H9 (cell line): ENCODE measurements around the gene IL1RL2. TPM values are rescaled to one million over a fixed set of nuclear protein-coding genes. Genes with fewer than 3 reads are reported as not detected.

Experiments
- DNase-seq: peaks from one replicate; pipeline ENCODE4 v3.0.0-alpha.2; 2017
- H2AFZ ChIP-seq: one replicate; pipeline ENCODE4 v1.6.1; 2013; ENCODE audit warnings: mild to moderate bottlenecking, low read length, control low read depth, moderate library complexity
- H2AK5ac ChIP-seq: 2 replicates; pipeline ENCODE4 v1.6.1; 2013; ENCODE audit warnings: low read length, control low read depth, mixed read lengths; ENCODE audit not compliant: insufficient read length
- H2BK120ac ChIP-seq: one replicate; pipeline ENCODE4 v1.6.1; 2013; ENCODE audit warnings: low read depth, mild to moderate bottlenecking, low read length, control low read depth, inconsistent platforms; ENCODE audit not compliant: poor library complexity, severe bottlenecking
- H2BK12ac ChIP-seq: 2 replicates; pipeline ENCODE4 v1.6.1; 2013; ENCODE audit warnings: low read length, control low read depth, mixed read lengths, low read depth; ENCODE audit not compliant: insufficient read length
- H2BK15ac ChIP-seq: 2 replicates; pipeline ENCODE4 v1.6.1; 2013; ENCODE audit warnings: low read depth, low read length, control low read depth
- H2BK20ac ChIP-seq: one replicate; pipeline ENCODE4 v1.6.1; 2013; ENCODE audit warnings: low read depth, mild to moderate bottlenecking, low read length, control low read depth, inconsistent platforms; ENCODE audit not compliant: poor library complexity, severe bottlenecking
- H2BK5ac ChIP-seq: 2 replicates; pipeline ENCODE4 v1.6.1; 2013; ENCODE audit warnings: low read length, control low read depth, mixed read lengths; ENCODE audit not compliant: insufficient read length
- H3K14ac ChIP-seq: 2 replicates; pipeline ENCODE4 v1.6.1; 2013; ENCODE audit warnings: low read length, control low read depth; ENCODE audit not compliant: insufficient read depth
- H3K18ac ChIP-seq: 2 replicates; pipeline ENCODE4 v1.6.1; 2013; ENCODE audit warnings: low read depth, mild to moderate bottlenecking, mixed read lengths, low read length, control low read depth; ENCODE audit not compliant: insufficient read length
- H3K23ac ChIP-seq: 2 replicates; pipeline ENCODE4 v1.6.1; 2013; ENCODE audit warnings: low read length, control low read depth, mixed read lengths, low read depth; ENCODE audit not compliant: insufficient read length
- H3K23me2 ChIP-seq: 2 replicates; pipeline ENCODE4 v1.6.1; 2013; ENCODE audit warnings: low read depth, mild to moderate bottlenecking, mixed read lengths, low read length, control low read depth; ENCODE audit not compliant: insufficient read length, poor library complexity, severe bottlenecking
- H3K27ac ChIP-seq: 2 replicates; pipeline ENCODE4 v1.5.1; 2013; ENCODE audit warnings: low read length, control low read depth, mixed read lengths, low read depth; ENCODE audit not compliant: insufficient read length
- H3K27me3 ChIP-seq: 2 replicates; pipeline ENCODE4 v1.6.1; 2013; ENCODE audit warnings: low read length, control low read depth, inconsistent platforms; ENCODE audit not compliant: insufficient read depth
- H3K4ac ChIP-seq: 2 replicates; pipeline ENCODE4 v1.6.1; 2013; ENCODE audit warnings: low read depth, mild to moderate bottlenecking, control low read depth, inconsistent platforms, low read length, moderate library complexity
- H3K4me1 ChIP-seq: 2 replicates; pipeline ENCODE4 v1.6.1; 2013; ENCODE audit warnings: low read length, control low read depth, inconsistent platforms; ENCODE audit not compliant: insufficient read depth
- H3K4me2 ChIP-seq: 2 replicates; pipeline ENCODE4 v1.6.1; 2013; ENCODE audit warnings: low read length, control low read depth, mixed read lengths; ENCODE audit not compliant: insufficient read length, insufficient read depth
- H3K56ac ChIP-seq: 2 replicates; pipeline ENCODE4 v1.6.1; 2013; ENCODE audit warnings: low read depth, mild to moderate bottlenecking, mixed read lengths, low read length, control low read depth; ENCODE audit not compliant: insufficient read length
- H3K79me1 ChIP-seq: 2 replicates; pipeline ENCODE4 v1.6.1; 2013; ENCODE audit warnings: low read depth, mild to moderate bottlenecking, moderate library complexity, low read length, control low read depth, inconsistent platforms; ENCODE audit not compliant: insufficient read depth, poor library complexity, severe bottlenecking
- H3K79me2 ChIP-seq: 2 replicates; pipeline ENCODE4 v1.6.1; 2013; ENCODE audit warnings: low read length, control low read depth, inconsistent platforms; ENCODE audit not compliant: insufficient read depth
- H3K9ac ChIP-seq: 2 replicates; pipeline ENCODE4 v1.6.1; 2013; ENCODE audit warnings: low read length, control low read depth, mixed read lengths; ENCODE audit not compliant: insufficient read length; ENCODE audit errors: extremely low read depth
- H3K9me3 ChIP-seq: one replicate; pipeline ENCODE4 v1.6.1; 2013; ENCODE audit warnings: low read depth, low read length, inconsistent platforms; ENCODE audit not compliant: control insufficient read depth
- H3T11ph ChIP-seq: one replicate; pipeline ENCODE4 v1.6.1; 2013; ENCODE audit warnings: mild to moderate bottlenecking, low read length, control low read depth, inconsistent platforms
- H4K20me1 ChIP-seq: one replicate; pipeline ENCODE4 v1.6.1; 2013; ENCODE audit not compliant: control insufficient read depth, insufficient read length, insufficient read depth
- H4K5ac ChIP-seq: 2 replicates; pipeline ENCODE4 v1.6.1; 2013; ENCODE audit warnings: low read depth, mild to moderate bottlenecking, mixed read lengths, low read length, control low read depth; ENCODE audit not compliant: insufficient read length
- H4K8ac ChIP-seq: replicated peaks from 2 replicates; pipeline ENCODE4 v1.6.1; 2013; ENCODE audit warnings: low read length, control low read depth, mixed read lengths, low read depth; ENCODE audit not compliant: insufficient read length
- H4K91ac ChIP-seq: 2 replicates; pipeline ENCODE4 v1.6.1; 2013; ENCODE audit warnings: low read depth, mild to moderate bottlenecking, moderate library complexity, mixed read lengths, low read length, control low read depth; ENCODE audit not compliant: insufficient read length
- H3K27ac Mint-ChIP-seq, 3 experiments: 2 replicates in 2 of 3; 3 replicates in 1 of 3; pipeline ENCODE4 v1.8.0; 2020 to 2021; ENCODE audit warnings: mixed read lengths in 3 of 3, mild to moderate bottlenecking in 1 of 3, moderate library complexity in 1 of 3
- H3K27me3 Mint-ChIP-seq: 2 replicates; pipeline ENCODE4 v1.8.0; 2021; ENCODE audit warnings: low read depth, mild to moderate bottlenecking, moderate library complexity, mixed read lengths
- H3K36me3 Mint-ChIP-seq, 3 experiments: 2 replicates in 2 of 3; 3 replicates in 1 of 3; pipeline ENCODE4 v1.8.0; 2020 to 2021; ENCODE audit warnings: low read depth in 3 of 3, mixed read lengths in 3 of 3; ENCODE audit not compliant: insufficient read depth in 1 of 3
- H3K4me1 Mint-ChIP-seq, 2 experiments: 2 replicates each; pipeline ENCODE4 v1.8.0; 2020; ENCODE audit warnings: mixed read lengths in 2 of 2
- H3K4me3 Mint-ChIP-seq, 2 experiments: 2 replicates in 1 of 2; 3 replicates in 1 of 2; pipeline ENCODE4 v1.8.0; 2020 to 2021; ENCODE audit warnings: mild to moderate bottlenecking in 2 of 2, mixed read lengths in 2 of 2, moderate library complexity in 1 of 2
- H3K9me3 Mint-ChIP-seq, 2 experiments: 2 replicates in 1 of 2; 3 replicates in 1 of 2; pipeline ENCODE4 v1.8.0; 2020; ENCODE audit warnings: mild to moderate bottlenecking in 2 of 2, mixed read lengths in 2 of 2, moderate library complexity in 1 of 2
- CTCF ChIP-seq: fragments of 200-600 bp; sonication (generic); conservative IDR thresholded peaks from 3 replicates; pipeline ENCODE4 v1.8.0; 2021; ENCODE audit warnings: antibody characterized with exemption, mild to moderate bottlenecking
- WGBS: extraction: QIAGEN DNeasy Blood & Tissue Kit; methylation state at CpG from one replicate; pipeline ENCODE4 v1.1.7; 2013; ENCODE audit warnings: missing lambda C conversion rate, low lambda C conversion rate, mixed read lengths; ENCODE audit not compliant: insufficient read length; ENCODE audit errors: extremely low coverage; 5-methylcytosine and 5-hydroxymethylcytosine counted together
- total RNA-seq: library from RNA; stranded (reverse); gene quantifications from 2 replicates; pipeline ENCODE4 v1.2.1, GENCODE V29; 2021

Gene IL1RL2
- total RNA-seq, 1 experiment from 2014 or later = not detected

- no peak for DNase-seq
- H2BK15ac ChIP-seq = no peak overlapping the region
- no peak overlapping the region for H2BK120ac ChIP-seq
- no peaks in the 10 kb centered on the region for H3K23me2 ChIP-seq
- H3K14ac ChIP-seq = no peak overlapping the region
- Mint-ChIP-seq H3K4me3 (no peak overlapping the region), H3K9me3 (no peaks in the 10 kb centered on the region), H3K27me3 (peaks cover 2% of the 10 kb centered on the region; the same call in 1 of the 2 replicates), H3K36me3 (no peaks in the 10 kb centered on the region), H3K4me1 (no peaks in the 10 kb centered on the region; a peak in 1 of 4 replicates), H3K27ac (no peak overlapping the region)
- no peak overlapping the region for H2BK5ac ChIP-seq
- no peak overlapping the region for H2AK5ac ChIP-seq
- H2AFZ ChIP-seq = no peak overlapping the region
- WGBS = no CpG with 5 or more reads among the region's 2 CpGs
- no peak overlapping the region for H3K56ac ChIP-seq
- H3K9ac ChIP-seq = no peak overlapping the region
- no peaks in the 10 kb centered on the region; the same call in 1 of the 2 replicates for H3K27me3 ChIP-seq
- no peaks in the 10 kb centered on the region for H3K9me3 ChIP-seq
- no peak overlapping the region for H4K5ac ChIP-seq
- no peak overlapping the region for H3K23ac ChIP-seq
- TF ChIP-seq CTCF = no peak
- H3K4ac ChIP-seq = no peak overlapping the region
- no peak overlapping the region for H3K4me2 ChIP-seq
- no peak overlapping the region for H3K27ac ChIP-seq
- no peak overlapping the region for H2BK20ac ChIP-seq
- no peak overlapping the region for H4K8ac ChIP-seq
- H3T11ph ChIP-seq = no peak overlapping the region
- H3K18ac ChIP-seq = no peak overlapping the region
- no peaks in the 10 kb centered on the region for H4K20me1 ChIP-seq
- no peaks in the 10 kb centered on the region for H3K4me1 ChIP-seq
- no peaks in the 10 kb centered on the region for H3K79me1 ChIP-seq
- no peak overlapping the region for H4K91ac ChIP-seq
- no peaks in the 10 kb centered on the region for H3K79me2 ChIP-seq
- H2BK12ac ChIP-seq = no peak overlapping the region
These were observed 6.8 kb upstream of the IL1RL2 start for GRCh38 chr2:102179788-102180686.
